IMR-90 (cell line): ENCODE data around the gene HIF1A. TPM values are rescaled to one million over a fixed set of nuclear protein-coding genes. Genes with fewer than 3 reads are reported as not detected.

ENCODE experiments used
- ATAC-seq: fragments of 200-7000 bp; cut with Tn5 transposase; 2 replicates; pipeline ENCODE4 v1.9.1; 2020; ENCODE audit warnings: low read depth, mild to moderate bottlenecking, moderate library complexity
- BruUV-seq: library from RNA; stranded (reverse); fragments of 400-500 nt; replicated peaks from 2 replicates; lab custom pipeline; 2021; lab: Mats Ljungman, UMichigan
- CTCF ChIA-PET: fragments of 300-600 bp; formaldehyde crosslinking; extraction: SDS; loops from one replicate; lab custom pipeline; 2021; ENCODE audit warnings: antibody characterized with exemption; lab: Yijun Ruan, JAX
- POLR2A ChIA-PET: fragments of 300-600 bp; sonication (Branson Sonifier 250); formaldehyde crosslinking; loops from one replicate; lab custom pipeline; 2022; ENCODE audit warnings: antibody characterized with exemption; ENCODE audit not compliant: unreplicated experiment; lab: Charles Lee
- DNase-seq: peaks from one replicate; pipeline ENCODE4 v3.0.0; 2013
- H2AFZ ChIP-seq: replicated peaks from 2 replicates; pipeline ENCODE3; 2013; ENCODE audit warnings: low read length, mild to moderate bottlenecking; ENCODE audit not compliant: poor library complexity
- H2AK5ac ChIP-seq: 2 replicates; pipeline ENCODE4 v1.6.1; 2013; ENCODE audit warnings: low read depth, low read length, inconsistent platforms
- H2AK9ac ChIP-seq: replicated peaks from 2 replicates; pipeline ENCODE3; 2013; ENCODE audit warnings: mild to moderate bottlenecking, low read depth, low read length, moderate library complexity; ENCODE audit not compliant: poor library complexity
- H2BK120ac ChIP-seq: 2 replicates; pipeline ENCODE4 v1.6.1; 2013; ENCODE audit warnings: low read depth, low read length, inconsistent platforms
- H2BK15ac ChIP-seq: 3 replicates; pipeline ENCODE4 v1.6.1; 2013; ENCODE audit warnings: low read depth, low read length, inconsistent platforms
- H2BK20ac ChIP-seq: 2 replicates; pipeline ENCODE4 v1.6.1; 2013; ENCODE audit warnings: low read depth, mild to moderate bottlenecking, inconsistent platforms, low read length, moderate library complexity
- H2BK5ac ChIP-seq: 2 replicates; pipeline ENCODE4 v1.6.1; 2013; ENCODE audit warnings: mild to moderate bottlenecking, low read depth, low read length, inconsistent platforms; ENCODE audit not compliant: poor library complexity, severe bottlenecking
- H3K14ac ChIP-seq: replicated peaks from 2 replicates; pipeline ENCODE4 v1.6.1; 2013; ENCODE audit warnings: low read depth, low read length, inconsistent platforms
- H3K18ac ChIP-seq: 2 replicates; pipeline ENCODE4 v1.6.1; 2013; ENCODE audit warnings: low read depth, low read length, control low read depth
- H3K23ac ChIP-seq: 2 replicates; pipeline ENCODE4 v1.6.1; 2013; ENCODE audit warnings: low read depth, low read length, inconsistent platforms
- H3K27ac ChIP-seq: 2 replicates; pipeline ENCODE4 v1.5.1; 2013; ENCODE audit warnings: mild to moderate bottlenecking, control low read depth, low read length; ENCODE audit not compliant: insufficient read depth
- H3K27me3 ChIP-seq: 2 replicates; pipeline ENCODE4 v1.6.1; 2013; ENCODE audit warnings: low read length; ENCODE audit not compliant: control insufficient read depth, insufficient read depth
- H3K36me3 ChIP-seq: 2 replicates; pipeline ENCODE4 v1.6.1; 2013; ENCODE audit warnings: low read length, mixed read lengths; ENCODE audit not compliant: control insufficient read depth, insufficient read depth
- H3K4ac ChIP-seq: 2 replicates; pipeline ENCODE4 v1.6.1; 2013; ENCODE audit warnings: low read depth, low read length, inconsistent platforms
- H3K4me1 ChIP-seq: 2 replicates; pipeline ENCODE4 v1.6.1; 2013; ENCODE audit warnings: low read length, mixed read lengths; ENCODE audit not compliant: control insufficient read depth, insufficient read depth
- H3K4me2 ChIP-seq: 2 replicates; pipeline ENCODE4 v1.6.1; 2013; ENCODE audit warnings: low read depth, mild to moderate bottlenecking, control low read depth, low read length, moderate library complexity
- H3K4me3 ChIP-seq: 2 replicates; pipeline ENCODE4 v1.5.1; 2013; ENCODE audit warnings: low read depth, mild to moderate bottlenecking, control low read depth, low read length, moderate library complexity; ENCODE audit not compliant: insufficient read depth
- H3K56ac ChIP-seq: 2 replicates; pipeline ENCODE4 v1.6.1; 2013; ENCODE audit warnings: low read length, inconsistent platforms; ENCODE audit not compliant: insufficient read depth; ENCODE audit errors: extremely low read depth
- H3K79me1 ChIP-seq, 2 experiments: 2 replicates each; pipeline ENCODE4 v1.6.1; 2013; ENCODE audit warnings: low read length in 2 of 2, inconsistent platforms in 1 of 2, low read depth in 1 of 2
- H3K9ac ChIP-seq: 2 replicates; pipeline ENCODE4 v1.6.1; 2013; ENCODE audit warnings: low read depth, low read length, control low read depth
- H3K9me1 ChIP-seq: 2 replicates; pipeline ENCODE4 v1.6.1; 2013; ENCODE audit warnings: low read length, inconsistent platforms; ENCODE audit not compliant: insufficient read depth
- H3K9me3 ChIP-seq: 2 replicates; pipeline ENCODE4 v1.6.1; 2013; ENCODE audit warnings: low read length; ENCODE audit not compliant: control insufficient read depth, insufficient read depth
- H4K20me1 ChIP-seq: 2 replicates; pipeline ENCODE4 v1.6.1; 2013; ENCODE audit warnings: low read length, inconsistent platforms; ENCODE audit not compliant: insufficient read depth
- H4K5ac ChIP-seq: 2 replicates; pipeline ENCODE4 v1.6.1; 2013; ENCODE audit warnings: mild to moderate bottlenecking, low read depth, low read length, control low read depth
- H4K8ac ChIP-seq, 2 experiments: 2 replicates each; pipeline ENCODE4 v1.6.1; 2013; ENCODE audit warnings: low read depth in 2 of 2, low read length in 2 of 2, control low read depth in 1 of 2, inconsistent platforms in 1 of 2
- H4K91ac ChIP-seq: 2 replicates; pipeline ENCODE4 v1.6.1; 2013; ENCODE audit warnings: low read depth, low read length, inconsistent platforms; ENCODE audit not compliant: insufficient read depth
- CEBPB ChIP-seq: IDR thresholded peaks from 2 replicates; pipeline ENCODE4 v1.6.1; 2012; ENCODE audit warnings: low read depth, low read length, improper control_type of control experiment
- CHD1 ChIP-seq: IDR thresholded peaks from 2 replicates; pipeline ENCODE4 v1.6.1; 2012; ENCODE audit warnings: low read depth, low read length, improper control_type of control experiment
- MAZ ChIP-seq: IDR thresholded peaks from 2 replicates; pipeline ENCODE4 v1.6.1; 2012; ENCODE audit warnings: low read depth, mild to moderate bottlenecking, low read length, improper control_type of control experiment, moderate library complexity, borderline replicate concordance
- MXI1 ChIP-seq: IDR thresholded peaks from 2 replicates; pipeline ENCODE4 v1.6.1; 2012; ENCODE audit warnings: low read depth, mild to moderate bottlenecking, low read length, moderate library complexity, borderline replicate concordance
- POLR2A ChIP-seq: IDR thresholded peaks from 2 replicates; pipeline ENCODE4 v1.6.1; 2012; ENCODE audit warnings: mild to moderate bottlenecking, low read depth, low read length
- RFX5 ChIP-seq: IDR thresholded peaks from 2 replicates; pipeline ENCODE4 v1.8.0; 2012; ENCODE audit warnings: low read depth, mild to moderate bottlenecking, low read length, moderate library complexity
- WGBS, 2 experiments: methylation state at CpG; one replicate each; pipeline versions ENCODE4 v1.1.5 to v1.1.7; 2013; ENCODE audit warnings: missing lambda C conversion rate in 2 of 2; ENCODE audit not compliant: insufficient read length in 1 of 2; ENCODE audit errors: extremely low coverage in 2 of 2; 5-methylcytosine and 5-hydroxymethylcytosine counted together
- dilution Hi-C: fragments of 300-500 bp; cut with HindIII; formaldehyde crosslinking; loops from one replicate; pipeline ENCODE4 v1.14.3; 2018; ENCODE audit warnings: low sequenced_read_pairs; ENCODE audit not compliant: unreplicated experiment
- in situ Hi-C: fragments of 300-500 bp; cut with MboI; formaldehyde crosslinking; loops from 3 replicates; pipeline ENCODE4 v1.14.3; 2019; ENCODE audit warnings: low sequenced_read_pairs, inconsistent platforms, mixed read lengths
- intact Hi-C: fragments of 100-400 bp; cut with micrococcal nuclease; formaldehyde crosslinking; loops from 2 replicates; pipeline ENCODE4 v1.10.0; 2022
- polyA plus RNA-seq, 3 experiments: library from polyadenylated mRNA; depleted of rRNA; stranded (reverse); fragments of >200 nt; gene quantifications; 2 replicates each; pipeline ENCODE4 v1.2.3, GENCODE V29; 2012; ENCODE audit warnings: low replicate concordance in 1 of 3
- total RNA-seq: library from RNA; depleted of rRNA; stranded (reverse); fragments of >200 nt; gene quantifications from 2 replicates; pipeline ENCODE4 v1.2.3, GENCODE V29; 2012

Gene HIF1A
- total and polyA plus RNA-seq, 2 of the 4 experiments (the other 2 are of a cell fraction), result 128 to 301 TPM

GRCh38 chr14:61698206-61698980 is 3.1 kb downstream of the HIF1A start:
- H2BK20ac ChIP-seq, result no peak overlapping the region
- TF ChIP-seq MXI1 (no peak), CHD1 (peak; percentile 43; the same call in 1 of the 2 replicates), POLR2A (peak; percentile 1; the same call in 1 of the 2 replicates), MAZ (no peak), RFX5 (no peak), CEBPB (no peak)
- no TSS peak for BruUV-seq
- peak overlapping the region; percentile 97 for H3K9ac ChIP-seq
- no peaks in the 10 kb centered on the region for H3K27me3 ChIP-seq
- H3K4me3 ChIP-seq, result peak overlapping the region; percentile 94
- dilution Hi-C loops, result no loop called here
- H4K20me1 ChIP-seq, result peaks cover 72% of the 10 kb centered on the region
- peak overlapping the region; percentile 84; the same call in 1 of the 2 replicates for H3K23ac ChIP-seq
- H2BK15ac ChIP-seq, result no peak overlapping the region
- H4K91ac ChIP-seq, result peak overlapping the region; percentile 25; the same call in 1 of the 2 replicates
- H3K79me1 ChIP-seq, result peaks cover 0 to 10% of the 10 kb centered on the region in 2 experiments; a peak in 2 of 4 replicates
- peak overlapping the region; percentile 87 for H3K14ac ChIP-seq
- no peaks in the 10 kb centered on the region; the same call in none of the 2 replicates for H3K4me1 ChIP-seq
- H3K9me3 ChIP-seq, result no peaks in the 10 kb centered on the region
- POLR2A ChIA-PET, result interaction anchor here (0.6 to 2.1 kb wide), 3 partner anchors 13 to 233 kb away, joined by 3 to 9 read pairs (median 3); no protein-coding TSS in a partner anchor
- H3K9me1 ChIP-seq, result 0 out of 2 replicates have a peak, but pooled peaks cover 2% of the 10 kb centered on the region
- DNase-seq, result no peak
- H2AK5ac ChIP-seq, result no peak overlapping the region
- peak overlapping the region; percentile 87 for H3K27ac ChIP-seq
- CTCF ChIA-PET, result interaction anchor here (1.2 to 1.7 kb wide), 4 partner anchors 89 to 227 kb away, joined by 4 to 6 read pairs (median 6); no protein-coding TSS in a partner anchor
- peak overlapping the region; percentile 100 for H3K4me2 ChIP-seq
- no peak overlapping the region for H2BK120ac ChIP-seq
- H3K18ac ChIP-seq, result peak overlapping the region; percentile 93
- peak overlapping the region; percentile 90 for H2BK5ac ChIP-seq
- in situ Hi-C loops, result no loop called here
- peak overlapping the region; percentile 79; the same call in 1 of the 2 replicates for H4K5ac ChIP-seq
- peak overlapping the region; percentile 25; the same call in 1 of the 2 replicates for H3K4ac ChIP-seq
- no peak overlapping the region for H2AFZ ChIP-seq
- no peak overlapping the region for H3K56ac ChIP-seq
- intact Hi-C loops, result loop anchor here (1.0 to 5.0 kb wide), 2 partner anchors 139 to 223 kb away; no protein-coding TSS in a partner anchor
- H4K8ac ChIP-seq, result no peak overlapping the region; a peak in 1 of 4 replicates
- no CpG with 5 or more reads among the region's 2 CpGs for WGBS, 2 experiments
- H2AK9ac ChIP-seq, result no peak overlapping the region
- ATAC-seq, result no peak
- H3K36me3 ChIP-seq, result peaks cover 1% of the 10 kb centered on the region; the same call in 1 of the 2 replicates
